ENCODE results near the gene UBE2I.

Gene UBE2I

DNA sequence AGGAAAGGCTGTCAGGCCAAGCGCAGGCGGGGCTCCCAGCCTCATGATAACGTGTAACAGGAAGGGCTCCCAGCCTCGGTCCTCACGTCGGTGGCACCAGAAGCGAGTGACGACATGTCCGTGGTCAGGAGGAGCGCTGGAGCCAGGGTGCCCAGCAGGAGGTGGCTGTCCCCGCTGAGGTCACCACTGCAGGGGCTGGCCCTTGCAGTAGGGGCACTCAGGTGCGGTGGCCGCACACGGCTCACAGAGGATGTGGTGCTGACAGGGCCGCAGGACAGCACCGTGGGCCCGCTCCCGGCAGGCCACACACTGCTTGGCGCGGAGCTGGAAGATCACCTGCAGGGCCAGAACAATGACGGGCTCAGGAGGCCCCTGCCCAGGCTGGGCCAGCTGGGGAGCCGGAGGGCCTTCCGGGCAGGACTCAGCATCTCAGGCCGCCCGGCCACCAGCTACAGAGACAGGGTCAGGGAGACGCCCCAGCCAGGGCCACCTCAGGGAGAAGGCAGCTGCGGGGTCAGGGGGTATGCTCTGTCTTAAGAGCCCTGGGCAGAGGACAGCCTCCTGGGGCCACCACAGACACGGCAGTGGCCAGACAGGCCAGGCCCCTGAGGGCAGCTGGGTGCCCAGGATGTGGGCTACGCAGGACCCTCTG lies 56.8 kb downstream of the UBE2I start:
- DNase-seq, result no peak

GRCh38 chr16:1366712-1367299 lies 57.4 kb downstream of the UBE2I start:
- DNase-seq, result no peak

DNA sequence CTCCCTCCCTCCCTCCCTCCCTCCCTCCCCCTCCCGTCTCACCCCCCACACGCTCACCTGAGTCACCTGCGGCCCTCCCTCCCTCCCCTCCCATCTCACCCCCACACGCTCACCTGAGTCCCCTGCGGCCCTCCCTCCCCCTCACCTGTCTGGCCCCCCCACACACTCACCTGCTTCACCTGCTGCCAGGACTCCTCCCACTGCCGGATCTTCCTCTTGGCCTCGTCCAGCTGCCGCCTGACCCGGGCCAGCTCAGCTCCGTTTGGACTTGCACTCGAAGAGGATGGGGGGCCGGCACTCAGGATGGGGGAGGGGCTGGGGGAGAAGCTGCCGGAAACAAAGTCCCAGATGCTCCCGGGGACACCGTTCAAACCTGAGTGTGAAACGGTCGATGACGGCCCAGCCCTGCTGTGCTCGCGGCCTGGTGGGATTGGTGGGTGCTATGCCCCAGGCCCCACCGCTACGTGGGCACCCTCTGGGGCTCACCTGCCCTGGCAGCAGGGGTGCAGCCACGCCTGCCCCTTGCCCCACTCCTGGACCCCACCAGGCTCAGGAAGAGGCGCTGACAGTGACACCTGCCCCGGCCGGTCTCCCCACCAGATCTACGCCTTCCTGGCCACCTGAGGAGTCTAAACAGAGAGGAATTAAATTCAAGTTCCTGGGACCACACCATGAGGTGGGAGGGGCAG lies 58.2 kb downstream of the UBE2I start:
- DNase-seq, result no peak

DNA sequence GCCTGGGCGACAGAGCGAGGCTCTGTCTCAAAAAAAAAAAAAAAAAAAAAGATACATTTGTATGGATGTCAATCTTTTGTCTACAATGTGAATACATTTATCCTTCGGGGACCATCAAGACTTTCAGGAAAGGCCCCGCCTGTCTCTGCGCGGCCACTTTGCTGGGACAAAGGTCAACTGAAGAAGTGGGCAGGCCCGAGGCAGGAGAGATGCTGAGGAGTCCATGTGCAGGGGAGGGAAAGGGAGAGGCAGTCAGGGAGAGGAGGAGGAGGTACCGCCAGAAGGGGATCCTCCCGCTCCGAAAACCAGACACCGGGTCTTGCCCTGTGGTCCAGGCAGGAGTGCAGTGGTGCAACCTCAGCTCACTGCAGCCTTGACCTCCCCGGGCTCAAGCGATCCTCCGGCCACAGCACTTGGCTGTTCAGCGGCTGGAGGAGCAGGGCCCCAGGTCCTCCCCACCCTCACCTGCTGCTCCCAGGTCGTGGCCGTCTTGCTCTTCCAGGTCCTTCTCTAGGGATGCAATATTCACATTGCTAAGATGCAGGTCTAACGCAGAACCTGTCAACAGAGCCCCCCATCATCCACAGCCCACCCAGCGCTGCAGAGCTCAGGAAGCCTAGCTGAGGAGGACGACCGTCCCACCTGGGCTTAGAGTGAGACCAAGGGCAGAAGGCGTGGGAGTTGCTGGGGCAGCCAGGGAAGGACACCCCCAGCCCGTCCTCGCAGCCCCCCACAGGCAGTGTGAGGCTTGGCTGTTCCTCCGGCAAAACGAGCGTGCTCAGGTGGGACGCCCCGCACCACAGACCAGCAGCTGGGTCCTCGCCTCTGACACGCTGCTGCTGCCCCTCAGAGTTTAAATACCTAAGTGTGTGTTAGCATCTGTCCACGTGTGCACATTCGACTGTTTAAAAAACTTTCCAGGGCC lies 61.9 kb downstream of the UBE2I start:
- DNase-seq, result no peak

- no peak for DNase-seq
These were observed 63.0 kb downstream of the UBE2I start for GRCh38 chr16:1372292-1372950.

DNA sequence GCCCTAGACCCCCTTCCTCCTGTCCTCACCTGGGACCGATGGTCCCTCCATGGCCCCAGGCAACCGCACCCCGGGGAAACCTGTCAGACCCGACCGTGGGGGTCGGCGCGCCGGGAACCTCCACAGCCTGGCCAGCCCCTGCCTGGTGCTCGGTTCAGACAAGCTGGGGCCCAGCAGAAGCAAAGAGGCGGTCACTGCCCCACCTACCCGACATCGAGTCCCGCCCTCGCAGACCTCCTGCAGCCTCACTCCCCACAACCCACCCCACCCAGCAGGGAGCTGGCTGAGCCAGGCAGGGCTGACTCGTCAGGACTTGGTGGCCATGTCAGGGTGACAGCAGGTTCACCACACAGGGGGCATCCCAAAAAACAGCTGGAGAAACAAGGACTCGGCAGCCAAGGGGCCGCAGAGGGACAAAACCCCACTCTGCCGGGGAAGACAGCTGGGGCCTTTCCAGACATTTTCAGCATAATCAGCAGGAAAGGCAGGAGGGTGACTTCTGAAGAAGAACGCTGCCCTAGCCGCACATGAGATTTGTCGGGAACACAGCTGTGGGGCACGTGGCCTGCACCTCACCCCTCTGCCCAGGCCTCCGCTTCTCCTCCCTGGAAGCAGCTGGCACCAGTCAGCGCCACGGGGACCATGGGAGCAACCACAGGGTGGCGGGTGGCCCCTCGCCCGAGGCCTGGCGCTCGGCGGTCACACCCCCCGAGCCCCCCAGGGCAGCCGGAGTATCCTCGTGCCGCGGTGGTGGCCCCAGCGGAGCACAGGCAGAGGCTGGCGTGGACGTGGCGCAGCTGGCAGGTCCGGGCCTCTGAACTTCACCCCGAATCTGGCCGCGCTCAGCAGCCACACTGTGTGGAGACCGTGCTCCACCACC lies 65.2 kb downstream of the UBE2I start:
- no peak for DNase-seq

- DNase-seq, result no peak
These were observed 65.8 kb downstream of the UBE2I start for GRCh38 chr16:1375298-1375640.

- no peak for DNase-seq
These were observed 66.4 kb downstream of the UBE2I start for GRCh38 chr16:1375741-1376410.
